GM10266 (cell line): ENCODE data around the gene GTSE1.

Experiments used
- DNase-seq: peaks from one replicate; pipeline ENCODE4 v3.0.0; 2012; ENCODE audit errors: extremely low spot score
- CTCF ChIP-seq: IDR thresholded peaks from 2 replicates; pipeline ENCODE4 v1.5.1; 2012; ENCODE audit warnings: mild to moderate bottlenecking, low read depth; ENCODE audit not compliant: control insufficient read depth, insufficient read depth; ENCODE audit errors: missing control alignments

GTSE1 gene

GRCh38 chr22:46365166-46365624, 68.5 kb downstream of the GTSE1 start:
- DNase-seq = no peak

GRCh38 chr22:46366327-46366731, 69.7 kb downstream of the GTSE1 start:
- DNase-seq = no peak
- TF ChIP-seq CTCF = no peak

More at GRCh38 chr22:46365166-46365624, 68.5 kb downstream of the GTSE1 start:
- TF ChIP-seq CTCF = no peak

GRCh38 chr22:46366801-46367706, 70.4 kb downstream of the GTSE1 start:
- DNase-seq = no peak

GRCh38 chr22:46367707-46368191, 71.1 kb downstream of the GTSE1 start:
- DNase-seq = peak; percentile 90
- TF ChIP-seq CTCF = peak; percentile 99

More at GRCh38 chr22:46366801-46367706, 70.4 kb downstream of the GTSE1 start:
- TF ChIP-seq CTCF = no peak

- DNase-seq = no peak
- no peak for TF ChIP-seq CTCF
These were observed 71.8 kb downstream of the GTSE1 start for GRCh38 chr22:46368422-46368821.

GRCh38 chr22:46368871-46369715, 72.4 kb downstream of the GTSE1 start:
- no peak for TF ChIP-seq CTCF

More at GRCh38 chr22:46368871-46369715, 72.4 kb downstream of the GTSE1 start:
- no peak for DNase-seq
